H1 (cell line): ENCODE data around the gene SCRN3. TPM values are rescaled to one million over a fixed set of nuclear protein-coding genes. Genes with fewer than 3 reads are reported as not detected.

ENCODE experiments used
- CTCF ChIA-PET: fragments of 300-600 bp; sonication (Branson Sonifier 250); formaldehyde crosslinking; loops from one replicate; lab custom pipeline; 2021; ENCODE audit not compliant: partially characterized antibody; lab: Charles Lee
- POLR2A ChIA-PET: fragments of 300-600 bp; sonication (Branson Sonifier 250); formaldehyde crosslinking; loops from one replicate; lab custom pipeline; 2021; ENCODE audit warnings: inconsistent platforms; ENCODE audit not compliant: partially characterized antibody; lab: Charles Lee
- DNase-seq, 2 experiments: peaks; one replicate each; pipeline versions ENCODE4 v3.0.0 to v3.0.0-alpha.2; 2010 to 2022; ENCODE audit warnings: low spot score in 2 of 2, low read depth in 1 of 2, mixed read lengths in 1 of 2
- FAIRE-seq: peaks from 2 replicates; lab custom pipeline; 2011; peaks lifted over from hg19 to GRCh38; lab: Jason Lieb, UNC
- H2AFZ ChIP-seq: 2 replicates; pipeline ENCODE4 v1.8.1; 2012; ENCODE audit warnings: low read length, inconsistent platforms
- H2AK5ac ChIP-seq: 2 replicates; pipeline ENCODE4 v1.6.1; 2013; ENCODE audit warnings: low read depth, low read length
- H2BK120ac ChIP-seq: replicated peaks from 2 replicates; pipeline ENCODE3; 2013; ENCODE audit warnings: low read depth, low read length, inconsistent platforms
- H2BK12ac ChIP-seq: 2 replicates; pipeline ENCODE4 v1.6.1; 2013; ENCODE audit warnings: low read depth, low read length
- H2BK15ac ChIP-seq: 2 replicates; pipeline ENCODE4 v1.6.1; 2013; ENCODE audit warnings: low read length
- H2BK20ac ChIP-seq: 2 replicates; pipeline ENCODE4 v1.6.1; 2013; ENCODE audit warnings: low read length
- H2BK5ac ChIP-seq: 2 replicates; pipeline ENCODE4 v1.6.1; 2013; ENCODE audit warnings: low read depth, low read length
- H3K14ac ChIP-seq: 2 replicates; pipeline ENCODE4 v1.6.1; 2013; ENCODE audit warnings: inconsistent platforms; ENCODE audit not compliant: insufficient read length
- H3K18ac ChIP-seq: 2 replicates; pipeline ENCODE4 v1.6.1; 2013; ENCODE audit warnings: low read length; ENCODE audit errors: extremely low read depth
- H3K23ac ChIP-seq: 2 replicates; pipeline ENCODE4 v1.6.1; 2013; ENCODE audit warnings: inconsistent platforms; ENCODE audit not compliant: insufficient read length
- H3K23me2 ChIP-seq: 2 replicates; pipeline ENCODE4 v1.6.1; 2013; ENCODE audit warnings: low read depth, low read length
- H3K27ac ChIP-seq: 2 replicates; pipeline ENCODE4 v1.6.1; 2011; ENCODE audit warnings: low read depth, low read length, inconsistent platforms
- H3K27me3 ChIP-seq, 4 experiments: replicated peaks in 1 of 4; 1 replicate in 1 of 4; 2 replicates in 3 of 4; pipeline versions ENCODE4 v1.6.1 to v1.8.1; 2011 to 2013; ENCODE audit warnings: low read length in 3 of 4, mild to moderate bottlenecking in 3 of 4, inconsistent platforms in 2 of 4, mixed read lengths in 2 of 4, moderate library complexity in 1 of 4; ENCODE audit not compliant: control insufficient read depth in 3 of 4, insufficient read depth in 3 of 4; ENCODE audit errors: extremely low read depth in 1 of 4
- H3K36me3 ChIP-seq, 4 experiments: 2 replicates each; pipeline versions ENCODE4 v1.6.1 to v1.8.1; 2011 to 2013; ENCODE audit warnings: mild to moderate bottlenecking in 4 of 4, low read length in 3 of 4, moderate library complexity in 2 of 4, control low read depth in 1 of 4, inconsistent platforms in 1 of 4; ENCODE audit not compliant: insufficient read depth in 4 of 4, control insufficient read depth in 2 of 4
- H3K4ac ChIP-seq: replicated peaks from 2 replicates; pipeline ENCODE3; 2013; ENCODE audit warnings: low read length, low read depth, mixed read lengths, inconsistent platforms; ENCODE audit not compliant: insufficient read length
- H3K4me1 ChIP-seq, 4 experiments: replicated peaks in 1 of 4; 1 replicate in 1 of 4; 2 replicates in 3 of 4; pipeline versions ENCODE4 v1.6.1 to v1.8.1; 2011 to 2013; ENCODE audit warnings: low read length in 3 of 4, inconsistent platforms in 2 of 4, mixed read lengths in 1 of 4; ENCODE audit not compliant: insufficient read depth in 4 of 4, control insufficient read depth in 3 of 4
- H3K4me2 ChIP-seq, 2 experiments: 2 replicates each; pipeline versions ENCODE4 v1.6.1 to v1.8.1; 2011 to 2013; ENCODE audit warnings: low read depth in 2 of 2, low read length in 2 of 2, control low read depth in 1 of 2, inconsistent platforms in 1 of 2, mild to moderate bottlenecking in 1 of 2; ENCODE audit not compliant: insufficient read depth in 1 of 2
- H3K4me3 ChIP-seq, 4 experiments: fragments of 200-600, 300-600 bp in 1 of 4; sonication (generic), shearing (Covaris generic), sonication (Bioruptor Twin) in 1 of 4; 2 replicates each; pipeline versions ENCODE4 v1.5.1 to v1.8.1; 2011 to 2016; ENCODE audit warnings: low read length in 4 of 4, low read depth in 3 of 4, control low read depth in 2 of 4, inconsistent platforms in 2 of 4, mild to moderate bottlenecking in 2 of 4, mixed read lengths in 1 of 4, moderate library complexity in 1 of 4; ENCODE audit not compliant: insufficient read depth in 2 of 4; ENCODE audit errors: extremely low read depth in 1 of 4
- H3K56ac ChIP-seq: replicated peaks from 2 replicates; pipeline ENCODE3; 2013; ENCODE audit warnings: low read depth, mild to moderate bottlenecking, mixed read lengths, low read length, inconsistent platforms; ENCODE audit not compliant: insufficient read length
- H3K79me1 ChIP-seq: 2 replicates; pipeline ENCODE4 v1.6.1; 2013; ENCODE audit warnings: low read depth, low read length, control low read depth
- H3K79me2 ChIP-seq, 2 experiments: 2 replicates each; pipeline versions ENCODE4 v1.6.1 to v1.8.1; 2012 to 2013; ENCODE audit warnings: low read length in 2 of 2, mild to moderate bottlenecking in 2 of 2, inconsistent platforms in 1 of 2; ENCODE audit not compliant: insufficient read depth in 2 of 2, control insufficient read depth in 1 of 2
- H3K9ac ChIP-seq, 4 experiments: replicated peaks in 1 of 4; 1 replicate in 1 of 4; 2 replicates in 3 of 4; pipeline versions ENCODE4 v1.6.1 to v1.8.1; 2011 to 2013; ENCODE audit warnings: low read depth in 3 of 4, low read length in 3 of 4, control low read depth in 2 of 4, mild to moderate bottlenecking in 2 of 4, moderate library complexity in 2 of 4, inconsistent platforms in 1 of 4; ENCODE audit errors: extremely low read depth in 1 of 4
- H3K9me3 ChIP-seq, 2 experiments: 2 replicates each; pipeline versions ENCODE4 v1.6.1 to v1.8.1; 2012 to 2013; ENCODE audit warnings: mild to moderate bottlenecking in 2 of 2, moderate library complexity in 2 of 2, control low read depth in 1 of 2, inconsistent platforms in 1 of 2, low read depth in 1 of 2, low read length in 1 of 2, mixed read lengths in 1 of 2; ENCODE audit not compliant: insufficient read depth in 2 of 2
- H4K20me1 ChIP-seq, 2 experiments: replicated peaks in 1 of 2; 2 replicates each; pipeline versions ENCODE3 to v1.8.1; 2011 to 2013; ENCODE audit warnings: inconsistent platforms in 2 of 2, low read length in 2 of 2, mild to moderate bottlenecking in 1 of 2; ENCODE audit not compliant: insufficient read depth in 2 of 2, control insufficient read depth in 1 of 2
- H4K5ac ChIP-seq: 2 replicates; pipeline ENCODE4 v1.6.1; 2013; ENCODE audit warnings: low read length, low read depth, mixed read lengths, inconsistent platforms; ENCODE audit not compliant: insufficient read length
- H4K8ac ChIP-seq: 2 replicates; pipeline ENCODE4 v1.8.0; 2013; ENCODE audit warnings: mild to moderate bottlenecking, moderate library complexity, low read length, inconsistent platforms; ENCODE audit not compliant: insufficient read depth; ENCODE audit errors: extremely low read depth
- H4K91ac ChIP-seq: replicated peaks from 2 replicates; pipeline ENCODE3; 2013; ENCODE audit warnings: low read length, mixed read lengths, inconsistent platforms; ENCODE audit not compliant: insufficient read length
- ASH2L ChIP-seq: fragments of 200-600, 300-600 bp; sonication (generic); IDR thresholded peaks from one replicate; pipeline ENCODE4 v1.7.1; 2017; ENCODE audit warnings: low read length
- ATF3 ChIP-seq: IDR thresholded peaks from 2 replicates; pipeline ENCODE4 v1.6.1; 2011; ENCODE audit warnings: low read depth, mild to moderate bottlenecking, low read length; ENCODE audit not compliant: insufficient read depth
- BRCA1 ChIP-seq: IDR thresholded peaks from 2 replicates; pipeline ENCODE4 v1.6.1; 2012; ENCODE audit warnings: low read depth, low read length, improper control_type of control experiment
- CEBPB ChIP-seq: IDR thresholded peaks from 2 replicates; pipeline ENCODE4 v1.6.1; 2012; ENCODE audit warnings: low read depth, low read length
- CTBP2 ChIP-seq: IDR thresholded peaks from 2 replicates; pipeline ENCODE4 v1.7.0; 2011; ENCODE audit warnings: borderline replicate concordance, mild to moderate bottlenecking, moderate library complexity, mixed read lengths, low read length; ENCODE audit not compliant: insufficient read depth, insufficient read length
- NRF1 ChIP-seq: IDR thresholded peaks from 2 replicates; pipeline ENCODE4 v1.6.1; 2011; ENCODE audit warnings: mild to moderate bottlenecking, low read depth, low read length, improper control_type of control experiment
- PHF8 ChIP-seq: fragments of 200-600 bp; sonication (generic); conservative IDR thresholded peaks from 2 replicates; pipeline ENCODE4 v1.7.1; 2012; ENCODE audit warnings: low read depth, mild to moderate bottlenecking, inconsistent platforms, low read length, moderate library complexity
- SIRT6 ChIP-seq: IDR thresholded peaks from one replicate; pipeline ENCODE4 v1.7.1; 2012; ENCODE audit warnings: low read length, inconsistent platforms
- SP1 ChIP-seq: IDR thresholded peaks from 2 replicates; pipeline ENCODE4 v1.6.1; 2011; ENCODE audit warnings: low read depth, low read length
- SRF ChIP-seq: IDR thresholded peaks from 2 replicates; pipeline ENCODE4 v1.6.1; 2011; ENCODE audit warnings: mild to moderate bottlenecking, low read depth, low read length, moderate library complexity
- USF2 ChIP-seq: IDR thresholded peaks from 2 replicates; pipeline ENCODE4 v1.6.1; 2011; ENCODE audit warnings: low read length, improper control_type of control experiment
- ZNF274 ChIP-seq: IDR thresholded peaks from 2 replicates; pipeline ENCODE4 v1.7.0; 2012; ENCODE audit warnings: low read length, borderline replicate concordance; ENCODE audit errors: extremely low read depth
- WGBS, 2 experiments: shearing (Covaris generic) in 1 of 2; methylation state at CpG; one replicate each; pipeline versions ENCODE4 v1.1.6 to v1.1.7; 2013 to 2015; ENCODE audit warnings: low lambda C conversion rate in 2 of 2, mixed read lengths in 2 of 2, inconsistent platforms in 1 of 2, low coverage in 1 of 2, missing lambda C conversion rate in 1 of 2; ENCODE audit not compliant: insufficient replicate concordance in 2 of 2, insufficient coverage in 1 of 2, insufficient read length in 1 of 2; ENCODE audit errors: extremely low coverage in 1 of 2, missing lambda C conversion rate in 1 of 2; 5-methylcytosine and 5-hydroxymethylcytosine counted together
- polyA plus RNA-seq, 7 experiments: library from polyadenylated mRNA; depleted of rRNA in 3 of 7; stranded (reverse) in 5 of 7; unstranded in 2 of 7; fragments of >200 nt in 5 of 7; fragments of 200-250 nt in 2 of 7; gene quantifications; 1 replicate in 5 of 7; 2 replicates in 1 of 7; 4 replicates in 1 of 7; pipeline versions ENCODE4 v1.2.1 to v1.2.3, GENCODE V29; 2011 to 2013; ENCODE audit warnings: missing spikeins in 2 of 7, mixed read lengths in 2 of 7
- total RNA-seq: library from RNA; stranded (reverse); fragmentation: NEBNext Ultra II Directional; extraction: Animal tissue kit (Norgen Biotek cat#: 25700); gene quantifications from 2 replicates; pipeline ENCODE4 v1.2.1, GENCODE V29; 2021

The SCRN3 gene
- total and polyA plus RNA-seq, 2 of the 8 experiments (the other 6 are each of a cell fraction or from before 2014, with no cell fraction given): 7.4 to 7.8 TPM

DNA sequence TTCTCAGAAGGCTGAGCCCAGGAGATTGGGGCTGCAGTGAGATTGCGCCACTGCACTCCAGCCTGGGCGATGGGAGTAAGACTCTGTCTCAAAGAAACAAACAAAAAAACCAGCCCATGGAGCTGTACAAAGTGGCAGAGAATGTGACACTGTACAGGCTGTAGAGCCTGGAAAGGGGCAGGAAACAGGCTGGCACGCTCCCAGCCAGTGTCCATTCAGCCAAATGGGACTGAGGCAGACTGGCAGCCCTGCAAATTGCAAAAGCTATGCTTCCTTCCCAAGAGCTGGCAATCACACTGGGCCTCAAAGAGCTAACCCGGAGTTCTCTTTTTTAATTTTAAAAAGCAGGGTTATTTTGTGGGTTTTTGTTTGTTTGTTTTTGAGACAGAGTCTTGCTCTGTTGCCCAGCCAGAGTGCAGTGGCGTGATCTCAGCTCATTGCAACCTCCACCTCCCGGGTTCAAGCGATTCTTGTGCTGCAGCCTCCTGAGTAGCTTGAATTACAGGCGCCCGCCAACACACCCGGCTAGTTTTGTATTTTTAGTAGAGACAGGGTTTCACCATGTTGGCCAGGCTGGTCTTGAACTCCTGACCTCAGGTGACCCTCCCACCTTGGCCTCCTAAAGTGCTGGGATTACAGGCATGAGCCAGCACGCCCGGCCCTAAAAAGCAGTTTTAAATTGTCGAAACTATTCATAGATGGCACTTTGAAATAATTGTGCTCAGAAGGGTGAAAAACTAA, 42.8 kb downstream of the SCRN3 start:
- Histone ChIP-seq H3K79me2 (no peaks in the 10 kb centered on the region), H2BK5ac (no peak overlapping the region), H3K4me2 (no peak overlapping the region), H3K9ac (no peak overlapping the region), H3K4me3 (no peak overlapping the region), H3K56ac (no peak overlapping the region), H2BK12ac (no peak overlapping the region), H2BK20ac (no peak overlapping the region), H3K4me1 (no peaks in the 10 kb centered on the region), H4K5ac (no peak overlapping the region), H3K36me3 (no peaks in the 10 kb centered on the region), H3K27ac (no peak overlapping the region), H3K23ac (no peak overlapping the region), H2BK120ac (no peak overlapping the region), H3K14ac (no peak overlapping the region), H2AFZ (no peak overlapping the region), H4K8ac (no peak overlapping the region), H4K91ac (no peak overlapping the region), H3K79me1 (no peaks in the 10 kb centered on the region), H4K20me1 (no peaks in the 10 kb centered on the region), H3K18ac (no peak overlapping the region), H2BK15ac (no peak overlapping the region), H3K9me3 (no peaks in the 10 kb centered on the region), H3K4ac (no peak overlapping the region), H3K23me2 (no peaks in the 10 kb centered on the region), H3K27me3 (no peaks in the 10 kb centered on the region), H2AK5ac (no peak overlapping the region)
- no peak for DNase-seq
- ChIA-PET CTCF (no interaction called here), POLR2A (no interaction called here)
- WGBS, 2 experiments: 85% methylated on average over 13 of the region's 13 CpGs; no CpG with 5 or more reads in 1 of the 2 experiments
- FAIRE-seq: no peak
- TF ChIP-seq SP1 (no peak), SIRT6 (no peak), ASH2L (no peak), PHF8 (no peak), CEBPB (no peak), USF2 (no peak), ATF3 (no peak), ZNF274 (no peak), NRF1 (no peak), CTBP2 (no peak), BRCA1 (no peak), SRF (no peak)
